Measurements from ENCODE around the gene FLOT1.

Gene FLOT1

DNA sequence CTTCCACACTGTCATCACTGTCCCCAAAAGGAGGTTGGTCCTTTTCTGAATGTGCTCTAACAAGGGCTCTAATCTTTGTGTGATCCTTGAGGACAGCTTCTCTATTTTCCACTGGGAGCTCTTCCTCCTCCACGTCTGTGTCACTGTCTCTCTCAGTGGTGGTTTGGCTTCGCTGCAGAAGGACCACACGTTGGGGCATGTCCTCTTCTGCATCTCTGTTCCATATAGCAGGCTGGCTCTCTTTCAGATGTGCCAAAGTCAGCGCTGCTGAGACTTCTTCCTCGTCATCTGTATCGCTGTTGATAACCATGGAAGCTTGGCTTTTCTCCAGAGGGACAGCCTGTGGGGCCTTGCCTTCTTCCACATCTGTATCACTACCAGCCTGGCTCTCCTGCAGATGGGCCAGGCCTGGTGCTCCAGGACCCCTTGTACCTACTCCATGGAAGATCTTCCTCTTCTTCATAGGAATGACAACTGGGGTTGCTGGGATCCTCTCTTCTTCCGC is 30.0 kb downstream of the FLOT1 start:
- TF ChIP-seq, protein P1, sequence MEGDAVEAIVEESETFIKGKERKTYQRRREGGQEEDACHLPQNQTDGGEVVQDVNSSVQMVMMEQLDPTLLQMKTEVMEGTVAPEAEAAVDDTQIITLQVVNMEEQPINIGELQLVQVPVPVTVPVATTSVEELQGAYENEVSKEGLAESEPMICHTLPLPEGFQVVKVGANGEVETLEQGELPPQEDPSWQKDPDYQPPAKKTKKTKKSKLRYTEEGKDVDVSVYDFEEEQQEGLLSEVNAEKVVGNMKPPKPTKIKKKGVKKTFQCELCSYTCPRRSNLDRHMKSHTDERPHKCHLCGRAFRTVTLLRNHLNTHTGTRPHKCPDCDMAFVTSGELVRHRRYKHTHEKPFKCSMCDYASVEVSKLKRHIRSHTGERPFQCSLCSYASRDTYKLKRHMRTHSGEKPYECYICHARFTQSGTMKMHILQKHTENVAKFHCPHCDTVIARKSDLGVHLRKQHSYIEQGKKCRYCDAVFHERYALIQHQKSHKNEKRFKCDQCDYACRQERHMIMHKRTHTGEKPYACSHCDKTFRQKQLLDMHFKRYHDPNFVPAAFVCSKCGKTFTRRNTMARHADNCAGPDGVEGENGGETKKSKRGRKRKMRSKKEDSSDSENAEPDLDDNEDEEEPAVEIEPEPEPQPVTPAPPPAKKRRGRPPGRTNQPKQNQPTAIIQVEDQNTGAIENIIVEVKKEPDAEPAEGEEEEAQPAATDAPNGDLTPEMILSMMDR (IDR thresholded peaks at IDR 0.05; ENCODE audit: insufficient read depth, low read depth, low read length, missing control alignments) = no peak
- peak; percentile 57 for DNase-seq (ENCODE audit: low read depth)
- H3K4me3 ChIP-seq (ENCODE audit: low read length) = no peak overlapping the region

DNA sequence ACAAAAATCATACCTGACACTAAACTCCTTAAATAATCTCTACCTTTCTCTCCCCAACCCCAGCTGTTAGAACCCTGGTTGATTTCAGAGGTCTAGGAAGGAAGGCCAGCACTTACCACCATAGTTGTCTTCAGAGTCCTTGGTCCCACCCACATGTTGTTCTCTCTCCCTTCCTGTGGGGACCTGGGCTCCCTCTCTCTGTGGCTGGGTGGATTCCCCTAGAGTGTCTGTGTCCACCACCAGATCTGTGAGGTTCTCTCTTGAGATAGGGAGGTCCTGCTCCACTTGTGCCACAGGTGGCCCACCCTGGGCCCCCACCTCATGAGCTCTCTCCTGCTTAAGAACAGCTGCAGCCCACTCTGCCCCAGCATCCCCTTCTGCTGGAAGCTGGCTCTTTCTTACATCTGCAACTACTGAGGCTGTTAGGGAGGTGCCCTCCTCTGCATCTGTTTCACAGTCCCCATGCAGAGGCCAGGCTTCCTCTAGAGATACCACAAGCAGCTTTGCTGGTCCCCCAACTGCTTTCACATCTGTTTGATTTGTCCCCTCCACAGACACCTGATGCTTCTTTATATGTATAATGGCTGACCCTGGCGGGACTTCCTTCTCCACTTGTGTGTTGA is 30.6 kb downstream of the FLOT1 start:
- H3K4me3 ChIP-seq (ENCODE audit: low read length) = no peak overlapping the region
- DNase-seq (ENCODE audit: low read depth) = no peak
- TF ChIP-seq, protein P1 (IDR thresholded peaks at IDR 0.05; ENCODE audit: insufficient read depth, low read depth, low read length, missing control alignments) = no peak

DNA sequence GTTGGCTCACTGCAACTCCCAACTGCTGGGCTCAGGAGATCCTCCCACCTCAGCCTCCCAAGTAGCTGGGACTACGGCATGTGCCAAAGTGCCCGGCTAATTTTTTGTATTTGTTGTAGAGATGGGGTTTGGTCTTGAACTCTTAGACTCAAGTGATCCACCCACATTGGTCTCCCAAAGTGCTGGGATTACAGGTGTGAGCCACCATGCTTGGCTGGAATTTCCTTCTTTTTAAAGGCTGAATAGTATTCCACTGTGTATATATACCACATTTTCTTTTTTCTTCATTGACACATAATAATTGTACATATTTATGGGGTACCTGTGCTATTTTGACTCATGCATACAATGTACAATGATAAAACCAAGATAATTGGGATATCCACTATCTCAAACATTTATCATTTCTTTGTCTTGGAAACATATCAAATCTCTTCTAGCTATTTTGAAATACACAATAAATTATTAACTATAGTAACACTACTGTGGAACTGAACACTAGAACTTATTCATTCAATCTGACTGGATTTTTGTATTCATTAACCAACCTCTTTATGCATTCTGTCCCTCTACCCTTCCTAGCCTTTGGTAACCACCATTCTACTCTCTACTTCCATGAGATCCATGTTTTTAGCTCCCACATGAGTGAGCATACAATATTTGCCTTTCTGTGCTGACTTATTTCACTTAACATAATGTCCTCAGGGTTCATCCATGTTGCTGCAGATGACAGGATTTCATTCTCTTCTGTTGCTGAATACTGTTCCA is 33.2 kb downstream of the FLOT1 start:
- no peak overlapping the region for H3K4me3 ChIP-seq (ENCODE audit: low read length)
- TF ChIP-seq, protein P1 (IDR thresholded peaks at IDR 0.05; ENCODE audit: insufficient read depth, low read depth, low read length, missing control alignments) = no peak
- no peak for DNase-seq (ENCODE audit: low read depth)

GRCh38 chr6:30707281-30707850 is 35.1 kb downstream of the FLOT1 start:
- no peak overlapping the region for H3K4me3 ChIP-seq (ENCODE audit: low read length)
- DNase-seq (ENCODE audit: low read depth) = peak; percentile 33
- TF ChIP-seq, protein P1 (IDR thresholded peaks at IDR 0.05; ENCODE audit: insufficient read depth, low read depth, low read length, missing control alignments) = no peak

DNA sequence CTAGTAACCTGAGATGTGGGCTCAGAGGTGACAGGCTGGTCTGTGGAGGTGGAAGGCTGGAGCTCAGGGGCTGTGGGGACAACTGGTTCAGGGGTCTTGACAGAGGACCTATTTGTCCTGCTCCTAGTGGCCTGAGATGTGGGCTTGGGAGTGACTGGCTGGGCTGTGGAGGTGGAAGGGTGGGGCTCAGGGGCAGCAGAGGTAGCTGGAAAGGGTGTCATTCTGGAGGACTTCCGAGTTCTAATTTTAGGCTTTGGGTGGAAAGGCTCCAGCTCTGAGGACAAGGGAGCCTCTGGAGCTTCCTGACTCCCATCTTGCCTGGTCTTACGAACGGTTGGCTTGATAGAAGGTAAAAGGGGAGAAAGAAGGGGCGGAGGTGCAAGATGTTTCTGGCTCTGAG is 36.9 kb downstream of the FLOT1 start:
- DNase-seq (ENCODE audit: low read depth) = no peak
- TF ChIP-seq, protein P1 (IDR thresholded peaks at IDR 0.05; ENCODE audit: insufficient read depth, low read depth, low read length, missing control alignments) = no peak
- H3K4me3 ChIP-seq (ENCODE audit: low read length) = no peak overlapping the region

DNA sequence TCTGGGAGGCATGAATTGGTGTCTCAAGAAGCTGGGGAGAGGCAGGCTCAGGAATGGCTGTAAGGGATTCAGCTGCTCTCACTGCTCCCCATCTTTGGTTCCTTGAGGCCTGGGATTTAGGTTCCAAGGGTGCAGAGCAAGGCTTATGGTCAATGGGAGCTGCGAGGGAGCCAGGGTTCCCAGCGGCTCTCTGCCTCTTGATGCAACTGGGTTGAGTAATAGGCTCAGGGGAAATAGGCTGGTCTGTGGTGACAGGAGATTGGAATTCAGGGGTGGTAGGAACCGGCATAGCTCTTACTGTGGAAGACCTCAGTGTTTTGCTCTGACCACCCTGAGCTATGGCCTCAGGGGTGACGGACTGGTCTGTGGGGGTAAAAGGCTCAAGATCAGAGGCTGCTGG is 38.7 kb downstream of the FLOT1 start:
- no peak overlapping the region for H3K4me3 ChIP-seq (ENCODE audit: low read length)
- TF ChIP-seq, protein P1 (IDR thresholded peaks at IDR 0.05; ENCODE audit: insufficient read depth, low read depth, low read length, missing control alignments) = no peak
- no peak for DNase-seq (ENCODE audit: low read depth)
